Measurements from ENCODE around the gene GIT1.

GRCh38 chr17:29585080-29585751 lies 4.2 kb downstream of the GIT1 start:
- TF ChIP-seq POLR2AphosphoS5 (IDR thresholded peaks at IDR 0.05) (peak in 1 of 3 donors; percentile 32), CTCF (IDR thresholded peaks at IDR 0.05) (no peak), POLR2A (IDR thresholded peaks at IDR 0.05) (no peak)

All from stomach (tissue), 4 donors.